HG02678 (cell line): Measurements from ENCODE around the gene CCDC24.

ENCODE experiments used
- ATAC-seq: cut with Tn5 transposase; IDR thresholded peaks from one replicate; pipeline ENCODE4 v1.9.1; 2021; ENCODE audit warnings: mild to moderate bottlenecking, moderate library complexity; ENCODE audit not compliant: unreplicated experiment

Gene CCDC24

DNA sequence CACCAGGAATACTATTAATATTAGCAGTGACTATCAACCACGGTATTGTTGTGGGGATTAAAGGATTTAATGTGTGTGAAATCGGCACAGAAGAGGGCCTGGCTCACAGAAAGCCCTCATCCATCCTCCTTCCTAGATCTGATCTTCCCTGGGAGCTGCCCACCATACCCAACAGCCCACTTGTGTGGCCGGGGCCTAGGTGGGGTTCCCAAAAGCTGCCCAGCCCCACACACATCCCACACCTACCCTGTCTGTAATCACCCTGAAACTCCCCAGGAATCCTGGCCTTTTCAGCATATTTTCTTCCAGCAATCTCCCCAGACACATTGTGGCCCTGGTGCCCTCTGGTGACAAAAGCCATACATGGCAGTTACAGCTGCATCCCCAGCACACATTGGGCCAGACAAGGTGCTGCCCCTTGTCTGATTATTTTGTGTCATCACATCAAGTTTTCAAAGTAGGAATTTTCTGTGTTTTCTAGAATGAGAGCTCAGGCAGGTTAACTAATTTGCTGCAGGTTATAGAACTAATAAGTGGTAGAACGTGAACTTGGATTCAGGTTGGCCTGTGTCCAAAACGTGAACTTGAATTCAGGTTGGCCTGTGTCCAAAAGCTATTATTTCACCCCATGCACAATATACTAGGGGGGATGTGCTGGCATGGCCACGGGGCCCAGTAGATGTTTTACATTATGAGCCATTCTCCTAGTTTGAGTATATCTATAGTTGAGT is 45.2 kb downstream of the CCDC24 start:
- no peak for ATAC-seq

DNA sequence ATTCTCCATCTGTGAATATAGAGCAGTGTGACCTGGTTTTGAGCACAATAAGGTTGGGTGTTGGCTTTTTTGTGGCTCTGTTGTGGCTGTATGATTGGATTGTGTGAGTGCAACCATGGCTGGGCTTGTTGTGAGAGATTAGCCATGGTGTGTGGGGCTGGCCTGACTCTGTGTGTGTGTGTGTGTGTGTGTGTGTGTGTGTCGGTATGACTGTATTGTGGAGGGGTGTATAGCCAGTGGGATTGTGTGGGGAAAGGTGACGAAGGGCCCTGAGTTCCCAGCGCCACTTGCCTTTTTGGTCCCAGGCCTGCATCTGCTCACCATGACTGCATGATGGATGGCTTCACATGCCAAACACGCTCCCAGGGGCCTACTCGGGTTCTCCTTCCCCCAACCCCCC is 45.8 kb downstream of the CCDC24 start:
- no peak for ATAC-seq

DNA sequence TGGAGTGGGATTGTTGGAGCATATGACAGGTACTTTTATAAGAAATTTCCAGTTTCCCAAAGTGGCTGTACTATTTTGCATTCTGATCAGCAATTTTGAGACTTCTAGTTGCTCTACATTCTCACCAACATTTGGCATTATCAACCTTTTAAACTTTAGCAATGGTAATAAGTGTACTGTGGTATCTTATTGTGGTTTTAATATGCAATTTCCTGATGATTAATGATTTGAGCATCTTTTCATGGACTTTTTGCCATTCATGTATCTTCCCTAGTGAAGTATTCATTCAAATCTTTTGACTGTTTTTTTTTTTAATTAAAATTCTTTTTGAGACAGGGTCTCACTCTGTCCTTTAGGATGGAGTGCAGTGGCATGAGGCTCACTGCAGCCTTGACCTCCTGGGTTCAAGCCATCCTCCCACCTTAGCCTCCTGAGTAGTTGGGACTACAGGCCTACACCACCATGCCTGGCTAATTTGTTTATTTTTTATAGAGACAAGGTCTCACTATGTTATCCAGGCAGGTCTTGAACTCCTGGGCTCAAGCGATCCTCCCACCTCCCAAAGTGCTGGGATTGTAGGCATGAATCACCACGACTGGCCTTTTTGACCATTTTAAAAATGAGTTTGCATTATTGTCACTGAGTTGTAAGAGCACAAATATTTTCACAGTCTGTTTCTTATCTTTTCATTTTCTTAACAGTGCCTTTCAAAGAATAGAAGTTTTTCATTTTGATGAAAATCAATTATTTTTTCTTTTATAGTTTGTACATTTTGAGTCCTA is 47.7 kb downstream of the CCDC24 start:
- ATAC-seq = no peak

DNA sequence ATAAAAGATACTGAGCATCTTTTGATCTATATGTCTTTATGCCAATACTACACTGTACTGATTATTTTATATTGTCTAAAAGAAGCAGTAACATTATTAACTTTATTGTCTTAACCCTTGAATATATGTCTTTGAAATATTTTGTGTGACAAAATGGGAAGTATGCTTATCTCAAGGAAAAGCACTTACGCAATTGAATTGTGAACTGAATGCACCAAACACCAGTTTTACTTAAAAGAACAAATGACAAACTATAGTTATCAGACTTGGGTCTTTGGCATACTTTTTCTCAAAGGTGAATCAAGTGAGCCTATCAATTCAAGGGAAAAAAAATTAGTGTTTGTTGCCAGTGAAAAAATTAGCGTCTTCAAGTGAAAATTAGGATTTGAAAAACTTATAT is 49.0 kb downstream of the CCDC24 start:
- ATAC-seq = no peak

DNA sequence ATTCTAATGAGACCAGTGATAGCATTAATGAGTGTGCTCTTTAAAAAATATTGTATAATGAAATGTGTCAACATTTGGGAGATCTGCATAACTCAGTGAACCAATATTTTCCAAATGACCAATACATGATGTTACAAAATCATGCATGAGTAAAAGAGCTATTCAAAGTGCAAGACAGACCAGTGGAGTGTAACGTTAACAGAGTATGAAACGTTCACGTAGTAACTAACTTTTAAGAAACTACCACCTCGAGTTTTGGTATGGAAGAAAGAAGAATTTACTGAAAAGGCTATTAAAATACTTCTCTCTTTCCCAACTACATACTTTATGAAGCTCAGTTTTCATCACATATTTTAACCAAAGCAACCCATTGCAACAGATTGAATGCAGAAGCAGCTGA is 49.4 kb downstream of the CCDC24 start:
- no peak for ATAC-seq

DNA sequence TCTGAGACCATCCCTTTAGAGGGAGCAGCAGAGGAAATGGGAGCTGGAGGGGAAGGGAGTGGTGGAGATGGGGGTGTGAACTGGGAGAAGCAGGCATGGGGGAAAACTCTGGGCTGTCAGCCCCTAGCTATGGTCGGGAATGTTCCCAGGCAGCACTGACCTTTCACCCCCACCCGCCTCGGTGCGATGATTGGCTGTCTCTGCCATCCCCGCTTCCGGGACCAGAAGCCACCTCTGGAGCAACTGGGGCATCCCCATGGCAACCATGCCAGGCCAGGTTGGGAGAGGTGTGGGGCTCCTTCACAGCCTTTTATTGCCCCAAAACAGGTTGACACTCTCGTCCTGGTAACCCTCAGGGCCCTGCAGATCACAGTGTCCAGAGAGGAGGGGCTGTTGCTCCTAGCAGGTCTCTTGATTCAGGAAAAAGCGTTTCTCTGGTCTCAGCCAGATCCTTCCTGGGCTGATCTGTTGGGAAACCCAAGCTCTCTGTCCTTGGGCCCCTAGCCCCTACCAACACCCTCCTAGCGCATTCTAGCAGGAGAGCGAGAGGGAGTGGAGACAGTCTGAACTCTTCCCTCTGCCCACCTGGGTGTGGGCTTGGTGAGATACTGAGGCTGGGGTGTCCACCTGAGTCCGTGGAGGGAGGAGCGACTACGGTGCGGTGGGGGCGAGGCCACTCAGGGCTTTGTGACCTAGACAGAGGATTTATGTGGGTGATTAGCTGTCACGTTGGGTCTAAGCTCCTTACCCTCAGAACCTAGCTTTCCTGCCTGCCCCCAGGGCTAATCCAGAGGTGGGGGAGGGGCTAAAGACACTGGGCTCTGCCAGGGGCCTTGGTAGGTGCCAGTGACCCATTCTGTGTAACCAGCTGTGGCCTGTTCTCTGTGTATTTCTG is 52.0 kb downstream of the CCDC24 start:
- ATAC-seq = no peak

DNA sequence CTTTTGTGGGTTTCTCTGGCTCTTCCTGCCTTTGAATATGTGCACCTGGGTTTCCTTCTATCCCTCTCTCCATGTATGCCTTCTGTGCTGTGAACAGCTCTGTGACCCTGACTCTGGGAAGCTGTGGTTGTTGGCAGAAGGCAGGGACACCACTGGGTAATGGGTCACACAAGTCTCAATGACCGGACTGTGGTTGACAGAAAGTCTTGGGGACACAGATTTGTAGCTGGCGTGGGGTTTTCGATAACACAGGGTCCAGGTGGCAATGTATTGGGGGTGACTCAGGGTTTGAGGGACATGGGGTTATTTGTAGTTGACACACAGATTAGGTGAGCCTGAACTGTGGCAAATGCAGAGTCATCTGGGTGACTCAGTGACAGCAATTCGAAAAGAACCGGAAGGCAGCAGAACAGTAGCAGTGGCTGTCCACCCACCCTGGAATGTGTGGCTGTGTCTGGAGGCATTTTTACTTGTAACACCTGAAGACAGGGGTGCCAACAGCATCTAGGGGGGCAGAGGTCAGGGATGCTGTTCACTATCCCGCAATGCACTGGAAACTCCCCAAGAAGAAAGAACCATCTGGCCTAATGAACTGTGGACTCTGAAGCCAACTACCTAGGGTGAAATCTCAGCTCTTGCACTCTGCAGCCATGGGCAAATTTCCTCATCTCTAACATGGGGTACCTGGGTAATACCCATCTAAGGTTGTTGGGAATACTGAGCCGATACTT is 52.8 kb downstream of the CCDC24 start:
- no peak for ATAC-seq

DNA sequence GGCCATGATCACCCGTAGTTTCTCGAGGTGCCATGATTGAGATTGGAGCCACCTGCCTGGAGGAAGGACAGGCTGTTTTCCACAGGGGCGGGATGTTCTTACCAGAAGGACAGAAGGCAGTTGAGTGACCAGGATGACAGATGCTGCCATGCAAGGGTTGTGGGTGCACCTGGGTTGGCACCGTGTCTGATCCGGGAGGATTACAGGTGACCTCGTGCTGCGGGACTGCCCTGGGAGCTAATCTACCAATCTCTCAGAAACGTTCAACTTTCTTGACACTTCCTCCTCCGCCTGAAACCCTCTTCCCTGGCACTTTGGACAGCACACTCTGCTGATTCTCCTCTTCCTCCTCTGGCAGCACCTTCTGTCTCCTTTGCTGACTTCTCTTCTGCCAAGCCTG is 53.7 kb downstream of the CCDC24 start:
- ATAC-seq = no peak
